Left ventricle myocardium superior (tissue), 1 donor: Measurements from ENCODE around the gene OR5K2. TPM values are rescaled to one million over a fixed set of nuclear protein-coding genes. Genes with fewer than 3 reads are reported as not detected.

Experiments
- total RNA-seq: library from RNA; stranded (reverse); fragmentation: NEBNext Ultra II Directional; extraction: Animal tissue kit (Norgen Biotek cat#: 25700); gene quantifications from one replicate; pipeline ENCODE4 v1.2.1, GENCODE V29; 2021
- donor health status: DM: no; HTN: yes; CAD: no; lungs with severe emphysema.

OR5K2 gene
- total RNA-seq, 1 donor from 2014 or later, result not detected

Other genes with a start within 250 kb of the OR5K2 start
- gene OR5H6, start 233.4 kb upstream of the OR5K2 start, total RNA-seq, result not detected
- not detected for gene OR5H2, start 215.2 kb upstream of the OR5K2 start, total RNA-seq
- gene OR5K4, start 143.8 kb upstream of the OR5K2 start, total RNA-seq, result not detected
- not detected for gene OR5K3, start 107.0 kb upstream of the OR5K2 start, total RNA-seq
- gene OR5K1, start 34.5 kb upstream of the OR5K2 start, total RNA-seq, result not detected
- 75.6 TPM for gene CLDND1, start 25.2 kb downstream of the OR5K2 start, total RNA-seq
- not detected for gene GPR15, start 34.3 kb downstream of the OR5K2 start, total RNA-seq
- 12.1 TPM for gene CPOX, start 95.9 kb downstream of the OR5K2 start, total RNA-seq